GM20431 (cell line): ENCODE data around the gene TUBB1.
"Not testable (repeated sequence)": the region's sequence is repeated elsewhere in the genome, so short reads cannot be mapped to it uniquely, and the experiment has no call there.

Source experiments
- in situ Hi-C: fragments of 300-500 bp; cut with MseI, MboI; formaldehyde crosslinking; loops from one replicate; pipeline ENCODE4 v1.15.0; 2020; ENCODE audit warnings: low sequenced_read_pairs; ENCODE audit not compliant: unreplicated experiment

The TUBB1 gene

GRCh38 chr20:59037386-59037785 is 18.2 kb downstream of the TUBB1 start:
- in situ Hi-C loops = no loop called here

DNA sequence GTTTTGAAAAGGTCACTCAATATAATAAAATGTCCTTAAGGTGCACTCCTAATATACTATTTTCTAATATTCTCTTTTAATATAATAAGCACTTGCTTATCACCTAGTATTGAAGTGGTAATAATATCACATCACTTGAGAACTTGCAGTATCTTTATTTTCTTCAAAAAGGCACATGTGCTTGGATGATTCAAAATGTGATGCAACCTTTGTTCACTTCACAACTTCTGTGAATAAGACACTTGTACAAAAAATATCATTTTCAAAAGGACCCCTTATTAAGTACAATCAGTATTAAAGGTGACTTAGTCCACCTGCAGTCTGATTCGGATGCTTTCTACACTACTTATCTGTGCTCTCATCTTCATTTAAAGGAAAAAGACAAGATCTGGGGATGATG is 20.0 kb downstream of the TUBB1 start:
- in situ Hi-C loops = no loop called here

DNA sequence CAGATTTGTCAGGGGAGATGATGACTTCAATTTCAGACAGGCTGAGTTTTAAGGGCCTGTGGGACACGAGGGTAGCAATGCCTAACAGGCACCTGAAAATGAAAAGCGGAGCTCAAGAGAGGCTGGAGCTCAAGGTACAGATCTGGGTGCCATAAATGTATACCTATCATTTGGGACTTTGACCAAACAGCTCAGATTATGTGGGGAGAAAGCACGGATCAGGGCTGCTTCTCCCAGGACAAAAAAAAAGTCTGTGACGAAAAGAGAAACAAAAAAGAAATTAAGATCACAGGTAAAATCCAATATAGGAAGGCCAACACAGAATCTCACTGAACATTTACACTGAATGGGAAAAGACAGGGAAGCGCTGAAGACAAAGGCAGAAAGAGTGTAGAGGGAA is 21.4 kb downstream of the TUBB1 start:
- in situ Hi-C loops = no loop called here

- in situ Hi-C loops = not testable (repeated sequence)
These were observed 22.3 kb downstream of the TUBB1 start for GRCh38 chr20:59041487-59041886.

DNA sequence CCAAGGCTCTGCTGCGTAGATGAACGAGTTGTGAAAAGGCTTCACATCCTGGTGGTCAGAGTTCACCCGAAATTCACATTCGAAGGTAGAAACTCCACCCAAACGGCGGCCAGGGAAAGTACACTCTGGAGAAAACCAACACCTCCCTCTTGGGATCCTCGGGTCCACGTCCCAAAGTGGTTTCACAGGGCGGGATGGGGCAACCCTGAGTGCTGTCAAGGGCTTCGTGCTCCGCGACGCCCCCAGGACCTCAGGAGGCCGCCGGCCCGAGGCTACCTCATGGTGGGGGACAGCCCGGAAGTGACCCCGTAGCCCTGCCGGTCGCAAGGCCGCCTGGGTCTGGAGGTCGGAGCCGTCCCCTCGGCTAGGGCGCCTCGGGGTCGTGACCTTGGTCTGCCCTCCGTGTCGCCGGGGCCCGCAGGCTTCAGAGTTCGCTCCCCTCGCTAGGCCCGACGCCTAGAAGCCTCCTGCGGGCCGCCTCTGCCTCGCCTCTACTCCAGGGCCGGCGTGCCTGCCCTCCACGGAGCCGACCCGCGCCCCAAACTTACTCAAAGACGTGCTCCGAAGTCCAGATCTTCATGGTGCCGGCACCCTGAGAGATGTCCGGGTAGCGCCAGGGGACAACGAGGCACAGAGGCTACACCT is 23.0 kb downstream of the TUBB1 start, which contains the start of gene PRELID3B:
Gene PRELID3B (minus strand): TSS at position 636 of the 645 bp plus-strand sequence. CDS start 56 bp downstream, at position 580.
- in situ Hi-C loops = no loop called here

- in situ Hi-C loops = no loop called here
These were observed 23.8 kb downstream of the TUBB1 start for GRCh38 chr20:59042796-59043631.

DNA sequence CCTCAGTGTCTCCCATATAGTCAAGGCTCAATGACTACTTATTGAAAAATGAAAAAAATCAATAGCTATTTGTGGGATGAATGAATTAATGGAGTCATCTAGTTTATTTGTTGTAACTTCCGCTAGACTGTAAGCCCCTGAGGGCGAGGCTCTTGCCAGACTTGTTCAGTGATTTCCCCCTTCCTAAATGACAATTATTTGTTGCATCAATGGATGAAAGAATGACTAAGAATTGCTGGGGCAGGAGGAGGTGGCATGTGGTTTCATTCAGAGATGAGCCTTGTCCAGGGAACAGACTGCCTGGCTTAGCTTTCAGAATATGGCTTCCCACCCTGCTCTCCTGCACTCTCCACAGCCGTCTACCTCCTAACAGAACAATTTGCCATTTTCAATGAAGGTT is 24.5 kb downstream of the TUBB1 start:
- in situ Hi-C loops = no loop called here

DNA sequence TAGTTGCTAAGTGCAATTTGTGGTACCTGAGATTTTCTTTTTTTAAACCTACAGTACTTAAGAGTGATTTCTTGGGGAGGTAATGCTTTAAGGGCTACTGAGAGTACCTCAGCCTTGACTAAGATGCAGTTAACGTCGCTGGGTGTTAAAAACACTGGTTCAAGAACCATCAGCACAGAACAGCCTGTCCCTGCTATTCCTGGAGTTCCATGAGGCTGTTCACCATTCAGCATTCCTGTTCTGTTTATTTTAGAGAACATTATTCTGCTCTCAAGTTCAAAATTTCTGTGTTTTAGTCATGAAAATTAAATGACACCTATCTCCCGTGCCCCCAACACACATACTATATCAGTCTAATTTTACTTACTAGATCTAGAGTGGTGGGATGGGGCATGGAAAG is 25.1 kb downstream of the TUBB1 start:
- in situ Hi-C loops = no loop called here

- in situ Hi-C loops = no loop called here
These were observed 25.6 kb downstream of the TUBB1 start for GRCh38 chr20:59044796-59045195.

DNA sequence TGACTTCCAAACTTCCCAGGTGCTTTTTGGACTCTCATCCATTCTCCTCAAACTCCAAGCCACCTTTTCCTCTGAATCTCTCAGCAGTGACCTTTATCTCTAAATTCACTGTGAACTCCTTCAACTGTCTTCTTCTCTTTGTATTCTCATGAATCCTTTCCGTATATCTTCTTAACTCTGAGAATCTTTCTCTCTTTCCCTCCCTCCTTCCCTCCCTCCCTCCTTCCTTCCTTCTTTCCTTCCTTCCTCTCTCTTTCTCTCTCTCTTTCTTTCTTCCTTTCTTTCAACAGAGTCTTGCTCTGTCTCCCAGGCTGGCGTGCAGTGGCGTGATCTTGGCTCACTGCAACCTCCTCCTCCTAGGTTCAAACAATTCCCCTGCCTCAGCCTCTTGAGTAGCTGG is 27.6 kb downstream of the TUBB1 start:
- in situ Hi-C loops = no loop called here

- in situ Hi-C loops = no loop called here
These were observed 28.9 kb downstream of the TUBB1 start for GRCh38 chr20:59047938-59048680.

DNA sequence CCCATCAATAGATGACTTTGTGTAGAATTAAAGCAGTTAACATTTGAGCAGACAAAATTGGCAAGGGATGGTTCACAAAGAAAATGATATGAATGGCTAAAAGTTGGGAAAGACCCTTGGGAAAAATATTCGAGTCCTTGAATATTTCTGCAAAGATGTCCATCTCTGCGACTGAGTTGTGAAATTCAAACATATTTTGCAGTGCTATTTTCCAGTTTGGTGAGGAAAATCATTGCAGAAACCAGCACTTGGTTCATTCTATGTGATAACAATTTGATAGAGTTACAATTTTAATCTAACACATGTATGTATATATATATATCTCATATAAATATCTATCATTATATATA is 29.4 kb downstream of the TUBB1 start:
- in situ Hi-C loops = no loop called here

GRCh38 chr20:59050437-59050836 is 31.2 kb downstream of the TUBB1 start:
- in situ Hi-C loops = no loop called here

DNA sequence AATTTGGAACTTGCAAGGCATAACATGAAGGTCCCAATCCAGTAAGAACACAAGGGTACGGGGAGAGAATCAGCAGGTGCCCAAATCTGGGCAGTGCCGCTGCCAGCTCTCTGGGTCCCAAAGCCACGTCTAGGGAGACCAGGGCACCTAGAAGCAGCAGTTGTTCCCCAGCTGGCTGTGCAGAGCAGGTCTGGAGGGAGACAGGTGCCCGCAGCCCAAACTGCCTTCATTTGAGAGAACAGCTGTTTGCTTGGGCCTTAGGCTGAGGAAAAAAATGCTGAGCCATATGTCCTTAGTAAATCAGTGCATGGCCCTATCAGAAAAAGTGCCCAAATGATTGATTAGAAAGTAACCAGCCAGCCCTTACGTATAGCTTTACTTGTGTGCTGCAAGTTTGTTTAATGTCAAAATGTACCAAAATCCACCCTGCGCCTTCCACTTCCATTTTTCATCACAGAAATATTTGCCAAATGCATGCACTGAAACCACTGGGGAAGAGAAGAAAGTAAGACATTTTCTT is 32.5 kb downstream of the TUBB1 start:
- in situ Hi-C loops = no loop called here

- in situ Hi-C loops = no loop called here
These were observed 36.1 kb downstream of the TUBB1 start for GRCh38 chr20:59055302-59055701.

- in situ Hi-C loops = no loop called here
These were observed 42.9 kb downstream of the TUBB1 start for GRCh38 chr20:59062081-59062480.

DNA sequence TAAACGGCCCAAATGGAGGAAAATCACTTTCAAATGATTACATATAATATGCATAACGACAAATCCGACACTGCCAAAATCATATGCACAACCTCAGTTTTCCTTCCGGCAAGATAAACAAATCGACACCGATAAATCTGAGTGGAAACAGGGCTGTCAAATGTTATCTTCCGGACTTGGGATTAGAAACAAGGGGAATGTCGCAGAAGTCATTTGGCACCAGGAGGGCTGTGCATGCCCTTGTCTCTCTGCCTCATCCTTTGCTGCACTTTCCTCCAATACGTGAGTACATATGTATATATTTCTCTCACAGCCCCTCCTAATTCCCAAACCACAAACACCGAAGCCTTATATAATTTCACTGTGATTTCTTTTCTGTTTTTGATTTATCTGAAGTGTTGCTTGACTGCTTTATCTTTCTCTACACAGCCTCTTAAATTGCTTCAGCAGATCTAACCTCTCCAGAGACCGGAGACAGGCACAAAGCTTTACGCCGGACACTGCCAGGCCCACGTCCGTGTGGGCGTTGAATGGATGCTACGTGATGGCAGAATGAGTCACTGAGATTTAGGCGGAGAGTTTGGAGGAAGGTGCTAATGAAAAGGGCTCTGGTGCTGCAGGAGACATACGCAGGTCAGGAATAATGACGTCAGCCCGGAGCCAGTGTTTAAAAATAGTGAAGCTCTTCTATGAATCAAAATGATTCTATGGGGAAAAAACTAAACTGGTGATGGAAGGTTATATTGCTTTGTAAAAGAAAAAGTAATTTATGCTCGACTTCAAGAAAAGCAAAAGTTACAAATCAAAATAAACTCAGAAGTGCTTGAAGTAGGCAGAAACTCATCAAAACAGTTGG is 44.4 kb downstream of the TUBB1 start:
- in situ Hi-C loops = no loop called here

DNA sequence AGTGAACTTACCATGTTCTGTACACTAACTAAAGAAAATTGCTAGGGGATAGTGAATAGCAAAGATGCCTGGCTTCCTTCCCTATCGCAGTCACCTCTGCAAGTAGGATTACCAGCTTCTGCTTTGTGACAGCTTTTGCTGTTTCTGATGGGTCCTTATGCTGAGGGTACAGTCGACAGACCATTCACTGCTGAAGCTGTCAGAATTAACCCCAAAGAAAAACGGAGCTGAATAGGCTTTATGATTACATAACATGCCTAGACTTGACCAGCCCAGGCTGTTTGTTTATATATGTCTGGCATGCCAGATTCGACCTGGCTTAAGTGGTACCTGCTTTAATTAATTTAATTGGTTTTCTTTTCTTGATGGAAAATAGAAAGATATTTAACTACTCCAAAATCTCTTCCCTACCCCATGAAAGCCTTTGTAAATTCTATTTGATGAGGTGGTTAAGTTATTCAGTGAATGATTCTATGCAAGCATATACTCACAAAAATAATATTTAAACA is 45.0 kb downstream of the TUBB1 start:
- in situ Hi-C loops = no loop called here

DNA sequence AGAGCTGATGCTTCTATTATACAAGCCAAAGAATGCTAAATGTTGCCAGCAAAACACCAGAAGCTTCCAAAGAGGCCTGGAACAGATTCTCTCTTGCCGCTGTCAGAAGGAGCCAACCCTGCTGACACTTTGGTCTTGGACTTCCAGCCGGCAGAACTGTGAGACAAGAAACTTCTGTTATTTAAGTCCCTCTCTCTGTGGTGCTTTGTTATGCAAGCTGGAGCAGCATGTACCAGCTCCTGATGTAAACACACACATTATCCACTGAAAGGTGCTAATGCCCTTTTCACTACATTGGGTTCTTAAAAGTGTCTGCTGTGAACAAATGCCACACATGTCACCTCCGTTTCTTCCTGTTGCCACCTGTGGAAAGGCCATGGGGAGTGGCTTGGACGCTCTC is 49.3 kb downstream of the TUBB1 start:
- in situ Hi-C loops = no loop called here

GRCh38 chr20:59069026-59069425 is 49.8 kb downstream of the TUBB1 start:
- in situ Hi-C loops = no loop called here
